H1 (cell line): Measurements from ENCODE around the gene ZNF644.

ENCODE experiments used
- BCL11A ChIP-seq, 2 experiments: IDR thresholded peaks; one replicate each; pipeline ENCODE4 v1.6.1; 2011; ENCODE audit warnings: low read depth in 2 of 2, low read length in 2 of 2, mild to moderate bottlenecking in 2 of 2
- CBX8 ChIP-seq: fragments of 300-800, 300-1000 bp; sonication (generic); IDR thresholded peaks from 2 replicates; pipeline ENCODE4 v1.7.1; 2016; ENCODE audit warnings: low read depth, low read length, borderline replicate concordance
- EZH2 ChIP-seq: fragments of 200-600 bp; sonication (generic); IDR thresholded peaks from 2 replicates; pipeline ENCODE4 v1.7.1; 2012; ENCODE audit warnings: low read depth, mild to moderate bottlenecking, moderate library complexity, low read length, inconsistent platforms; ENCODE audit not compliant: severe bottlenecking
- JUN ChIP-seq: IDR thresholded peaks from 2 replicates; pipeline ENCODE4 v1.6.1; 2011; ENCODE audit warnings: low read depth, mild to moderate bottlenecking, improper control_type of control experiment, low read length
- POLR2A ChIP-seq, 2 experiments: IDR thresholded peaks; 1 replicate in 1 of 2; 2 replicates in 1 of 2; pipeline ENCODE4 v1.6.1; 2011; ENCODE audit warnings: low read depth in 2 of 2, low read length in 2 of 2, mild to moderate bottlenecking in 2 of 2; ENCODE audit errors: control extremely low read depth in 1 of 2
- POLR2AphosphoS5 ChIP-seq: IDR thresholded peaks from 2 replicates; pipeline ENCODE4 v1.6.1; 2011; ENCODE audit warnings: low read depth, low read length
- SAP30 ChIP-seq: fragments of 300-600 bp; sonication (generic); IDR thresholded peaks from 2 replicates; pipeline ENCODE4 v1.7.1; 2012; ENCODE audit warnings: low read length, moderate library complexity, mild to moderate bottlenecking, inconsistent platforms; ENCODE audit not compliant: insufficient read depth, insufficient replicate concordance
- TF ChIP-seq, protein P1 (sequence below), 3 experiments: IDR thresholded peaks; 1 replicate in 2 of 3; 2 replicates in 1 of 3; pipeline versions ENCODE4 v1.5.1 to v1.6.1; 2011; ENCODE audit warnings: low read length in 3 of 3, mild to moderate bottlenecking in 3 of 3, inconsistent platforms in 2 of 3, low read depth in 1 of 3, moderate library complexity in 1 of 3; ENCODE audit not compliant: insufficient read depth in 1 of 3; ENCODE audit errors: control extremely low read depth in 1 of 3
- TF ChIP-seq, protein P2 (sequence below): IDR thresholded peaks from 2 replicates; pipeline ENCODE4 v1.6.1; 2012; ENCODE audit warnings: inconsistent platforms

DNA sequence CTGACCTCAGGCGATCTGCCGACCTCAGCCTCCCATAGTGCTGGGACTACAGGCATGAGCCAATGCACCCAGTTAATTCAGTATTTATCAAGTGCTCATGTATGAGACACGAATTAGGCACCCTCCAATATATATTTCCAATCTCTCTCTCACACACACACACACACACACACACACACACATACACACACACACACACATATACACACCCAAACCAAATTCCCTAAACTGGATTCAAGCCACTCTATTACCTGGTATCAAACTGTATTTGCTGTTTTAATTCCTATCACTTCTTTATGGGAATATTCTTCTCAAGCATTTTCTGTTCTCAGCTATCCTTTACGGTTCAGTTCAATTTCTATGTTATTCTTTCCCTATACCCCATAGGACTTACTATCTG lies 8.5 kb downstream of the ZNF644 start:
- TF ChIP-seq CBX8, result no peak
- no peak for TF ChIP-seq BCL11A (IDR thresholded peaks at IDR 0.05; ENCODE audit: low read depth in 2 of 2, low read length in 2 of 2)
- no peak for TF ChIP-seq EZH2
- TF ChIP-seq, protein P1, sequence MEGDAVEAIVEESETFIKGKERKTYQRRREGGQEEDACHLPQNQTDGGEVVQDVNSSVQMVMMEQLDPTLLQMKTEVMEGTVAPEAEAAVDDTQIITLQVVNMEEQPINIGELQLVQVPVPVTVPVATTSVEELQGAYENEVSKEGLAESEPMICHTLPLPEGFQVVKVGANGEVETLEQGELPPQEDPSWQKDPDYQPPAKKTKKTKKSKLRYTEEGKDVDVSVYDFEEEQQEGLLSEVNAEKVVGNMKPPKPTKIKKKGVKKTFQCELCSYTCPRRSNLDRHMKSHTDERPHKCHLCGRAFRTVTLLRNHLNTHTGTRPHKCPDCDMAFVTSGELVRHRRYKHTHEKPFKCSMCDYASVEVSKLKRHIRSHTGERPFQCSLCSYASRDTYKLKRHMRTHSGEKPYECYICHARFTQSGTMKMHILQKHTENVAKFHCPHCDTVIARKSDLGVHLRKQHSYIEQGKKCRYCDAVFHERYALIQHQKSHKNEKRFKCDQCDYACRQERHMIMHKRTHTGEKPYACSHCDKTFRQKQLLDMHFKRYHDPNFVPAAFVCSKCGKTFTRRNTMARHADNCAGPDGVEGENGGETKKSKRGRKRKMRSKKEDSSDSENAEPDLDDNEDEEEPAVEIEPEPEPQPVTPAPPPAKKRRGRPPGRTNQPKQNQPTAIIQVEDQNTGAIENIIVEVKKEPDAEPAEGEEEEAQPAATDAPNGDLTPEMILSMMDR (IDR thresholded peaks at IDR 0.05; ENCODE audit: control extremely low read depth in 1 of 3, insufficient read depth in 1 of 3, low read depth in 1 of 3, low read length in 3 of 3), result no peak
- no peak for TF ChIP-seq POLR2A (IDR thresholded peaks at IDR 0.05; ENCODE audit: control extremely low read depth in 1 of 2, low read depth in 2 of 2, low read length in 2 of 2)
- no peak for TF ChIP-seq JUN
- no peak for TF ChIP-seq SAP30
- no peak for TF ChIP-seq POLR2AphosphoS5
- TF ChIP-seq, protein P2, sequence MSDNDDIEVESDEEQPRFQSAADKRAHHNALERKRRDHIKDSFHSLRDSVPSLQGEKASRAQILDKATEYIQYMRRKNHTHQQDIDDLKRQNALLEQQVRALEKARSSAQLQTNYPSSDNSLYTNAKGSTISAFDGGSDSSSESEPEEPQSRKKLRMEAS, result no peak
